GM18858 (cell line): Measurements from ENCODE around the gene FAM200B.
"Not testable (repeated sequence)": the region's sequence is repeated elsewhere in the genome, so short reads cannot be mapped to it uniquely, and the experiment has no call there.

Source experiments
- ATAC-seq: cut with Tn5 transposase; IDR thresholded peaks from one replicate; pipeline ENCODE4 v1.9.1; 2021; ENCODE audit not compliant: unreplicated experiment

Gene FAM200B

DNA sequence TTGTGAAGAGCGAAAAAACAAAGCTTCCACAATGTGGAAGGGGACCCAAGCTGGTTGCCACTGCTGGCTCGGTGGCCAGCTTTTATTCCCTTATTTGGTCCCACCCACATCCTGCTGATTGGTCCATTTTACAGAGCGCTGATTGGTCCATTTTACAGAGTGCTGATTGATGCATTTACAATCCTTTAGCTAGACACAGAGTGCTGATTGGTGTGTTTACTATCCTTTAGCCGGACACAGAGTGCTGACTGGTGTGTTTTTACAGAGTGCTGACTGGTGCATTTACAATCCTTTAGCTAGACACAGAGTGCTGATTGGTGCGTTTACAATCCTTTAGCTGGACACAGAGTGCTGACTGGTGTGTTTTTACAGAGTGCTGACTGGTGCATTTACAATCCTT, 51.4 kb downstream of the FAM200B start:
- not testable (repeated sequence) for ATAC-seq

DNA sequence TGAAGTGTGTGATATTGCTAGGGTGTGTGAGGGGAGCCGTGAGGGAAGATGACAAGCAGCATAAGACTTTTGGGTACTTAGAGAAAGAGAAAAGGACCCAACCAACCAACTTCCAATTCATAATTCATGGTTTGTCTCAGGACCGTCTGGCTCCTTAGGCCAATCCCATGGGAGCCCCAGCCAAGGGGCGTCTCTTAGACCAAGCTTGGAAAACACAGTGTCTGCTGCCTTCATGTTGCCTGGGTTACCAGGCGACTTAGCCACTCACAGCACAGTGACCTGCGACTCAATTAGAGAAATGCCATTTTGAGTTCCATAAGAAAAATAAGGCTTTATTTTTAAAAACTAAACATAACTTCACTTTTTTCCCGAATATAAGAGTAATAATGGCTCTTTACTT, 53.9 kb downstream of the FAM200B start:
- ATAC-seq: no peak

DNA sequence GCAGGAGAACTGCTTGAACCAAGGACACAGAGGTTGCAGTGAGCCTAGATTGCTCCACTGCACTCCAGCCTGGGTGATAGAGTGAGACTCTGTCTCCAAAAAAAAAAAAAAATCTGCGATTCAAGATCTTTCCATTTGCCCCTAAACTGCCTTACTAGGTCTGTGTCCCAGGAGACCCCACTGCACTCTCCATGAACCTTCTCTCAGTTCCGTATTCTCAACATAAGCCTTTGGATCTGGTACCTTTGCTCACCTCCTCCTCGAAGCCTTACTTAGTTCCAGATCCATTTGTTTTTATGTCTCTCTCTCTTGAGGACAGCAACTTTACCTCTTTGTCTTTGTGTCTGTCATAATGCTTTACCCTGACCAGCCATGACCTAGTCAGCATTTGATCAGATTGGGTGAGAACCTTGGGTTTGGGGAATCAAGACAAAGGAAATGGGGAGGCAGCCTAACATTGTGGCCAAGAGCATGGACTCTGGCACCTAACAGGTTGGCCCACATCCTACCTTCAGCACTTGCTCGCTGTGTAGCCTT, 55.0 kb downstream of the FAM200B start:
- ATAC-seq: no peak

DNA sequence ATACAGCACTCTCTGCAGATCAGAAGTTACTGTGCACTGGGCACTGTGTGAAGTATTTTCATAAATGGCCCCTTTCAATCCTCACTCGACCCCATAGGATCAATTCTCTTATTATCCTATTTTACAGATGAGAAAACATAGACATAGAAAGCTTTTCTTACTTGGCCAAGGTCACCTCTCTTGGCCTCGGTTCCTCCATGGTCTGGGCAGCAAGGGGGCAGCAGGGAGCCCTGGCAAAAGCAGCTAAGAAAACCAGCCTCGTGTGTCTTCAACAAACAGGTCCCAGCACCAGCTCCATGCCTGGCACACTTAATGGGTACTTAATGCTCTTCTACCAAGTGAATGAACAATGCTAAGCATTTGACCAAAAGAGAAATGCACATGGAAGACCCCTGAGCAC, 55.6 kb downstream of the FAM200B start:
- no peak for ATAC-seq

DNA sequence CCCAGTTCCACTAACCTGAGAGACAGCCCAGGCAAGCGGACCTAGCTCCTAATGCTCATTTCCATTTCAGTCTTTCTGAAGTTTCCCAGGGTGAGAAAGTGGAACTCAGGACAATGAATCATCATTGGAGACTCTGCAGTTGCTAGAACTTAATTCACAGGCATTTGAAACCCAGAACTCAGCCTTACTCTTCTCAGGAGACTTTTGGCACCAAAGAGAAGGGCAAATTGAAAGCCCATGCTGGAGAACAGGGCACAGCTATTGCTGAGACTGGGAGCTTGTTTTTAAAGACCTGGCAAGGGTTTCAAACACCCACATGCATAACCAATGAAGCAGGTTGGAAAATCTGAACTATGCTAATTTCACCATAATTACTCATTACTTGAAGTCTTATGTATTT, 57.2 kb downstream of the FAM200B start:
- no peak for ATAC-seq
